ENCODE data around the gene AUTS2.

Gene AUTS2

DNA sequence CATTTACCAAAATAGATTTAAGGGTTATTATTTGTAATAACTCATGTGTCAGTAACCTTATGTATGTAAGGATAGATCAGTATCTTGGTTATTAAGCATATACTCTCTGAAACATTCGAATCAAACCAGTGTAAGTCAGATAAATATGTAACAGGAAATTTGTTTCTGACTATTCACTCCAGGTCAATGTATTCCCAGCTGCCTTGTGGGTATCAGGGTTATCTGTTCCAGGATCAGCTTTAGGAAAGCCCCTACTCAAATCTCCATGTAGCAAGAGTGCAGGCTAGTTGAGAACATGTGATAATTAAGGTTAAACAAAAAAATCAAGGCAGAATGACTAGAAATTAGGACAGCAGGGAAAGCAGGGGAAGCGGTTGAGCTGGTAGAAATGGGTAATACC is 201.7 kb downstream of the AUTS2 start:
- Histone ChIP-seq H3K9me3 (no peaks in the 10 kb centered on the region), H3K27me3 (no peaks in the 10 kb centered on the region), H3K27ac (no peak overlapping the region), H3K4me3 (no peak overlapping the region), H3K36me3 (no peaks in the 10 kb centered on the region), H3K4me1 (peaks cover 0 to 6% (median 0%) of the 10 kb centered on the region in 4 donors)
- DNase-seq, result no peak
- intact Hi-C loops (cut with DNase I; ENCODE audit: low total_unique reads), result no loop called here
- TF ChIP-seq CTCF (IDR thresholded peaks at IDR 0.05), result no peak

- no peak overlapping the region for H3K27ac ChIP-seq
- H3K4me1 ChIP-seq, result peaks cover 0 to 6% (median 0%) of the 10 kb centered on the region in 4 donors
- H3K4me3 ChIP-seq, result no peak overlapping the region
- no peaks in the 10 kb centered on the region for H3K27me3 ChIP-seq
- no peaks in the 10 kb centered on the region for H3K36me3 ChIP-seq
- DNase-seq, result no peak
- no peaks in the 10 kb centered on the region for H3K9me3 ChIP-seq
- no peak for TF ChIP-seq CTCF (IDR thresholded peaks at IDR 0.05)
- intact Hi-C loops (cut with DNase I; ENCODE audit: low total_unique reads), result no loop called here
Measured at GRCh38 chr7:69800495-69800894, 202.2 kb downstream of the AUTS2 start.

DNA sequence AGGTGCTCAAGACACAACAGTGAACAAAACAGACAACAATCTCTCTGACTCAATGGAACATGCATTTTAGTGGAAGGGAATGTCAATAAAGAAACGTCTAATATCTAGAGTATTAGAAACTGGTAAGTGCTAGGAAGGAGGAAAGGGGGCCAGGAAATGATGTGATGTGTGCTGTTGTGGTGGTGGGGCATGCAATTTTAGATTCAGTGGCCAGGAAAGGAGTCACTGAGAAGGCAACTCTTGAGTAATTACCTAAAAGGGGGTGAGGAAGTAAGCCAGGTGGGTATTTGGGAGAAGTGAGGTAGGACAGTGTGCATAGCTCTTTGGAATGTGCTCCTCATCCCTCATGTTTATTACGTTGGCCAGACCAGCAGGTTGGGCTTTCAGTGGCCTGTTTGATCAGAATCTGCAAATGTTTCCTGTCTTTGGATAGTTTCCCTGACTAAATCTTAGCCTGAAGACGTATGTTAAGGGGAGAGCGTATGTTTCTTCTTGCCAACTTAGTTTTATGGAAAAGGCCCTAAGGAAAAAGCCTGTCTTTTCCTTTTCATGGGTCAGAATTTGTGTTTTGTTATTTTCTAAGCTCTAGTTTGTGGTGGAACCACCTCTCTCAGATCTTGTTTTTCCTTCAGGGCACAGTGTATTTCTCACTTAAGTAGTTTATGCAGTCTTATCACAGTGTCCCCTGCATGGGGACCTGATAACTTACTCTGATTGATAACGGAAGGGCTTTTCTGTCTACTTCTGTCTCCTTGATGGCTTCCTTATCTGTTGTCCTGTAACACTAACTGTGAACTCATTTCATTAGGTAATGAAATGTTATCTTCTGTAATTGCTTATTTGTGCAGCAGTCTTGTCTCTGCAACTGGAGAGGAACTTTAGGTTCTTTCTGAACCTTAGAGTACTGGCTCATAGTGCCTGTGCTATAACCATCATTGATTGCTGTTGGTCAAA is 203.7 kb downstream of the AUTS2 start:
- intact Hi-C loops (cut with DNase I; ENCODE audit: low total_unique reads), result no loop called here
- H3K36me3 ChIP-seq, result no peaks in the 10 kb centered on the region
- peaks cover 0 to 6% (median 0%) of the 10 kb centered on the region in 4 donors for H3K4me1 ChIP-seq
- H3K9me3 ChIP-seq, result no peaks in the 10 kb centered on the region
- no peak for DNase-seq
- H3K27me3 ChIP-seq, result no peaks in the 10 kb centered on the region
- no peak overlapping the region for H3K4me3 ChIP-seq
- TF ChIP-seq CTCF (IDR thresholded peaks at IDR 0.05), result no peak
- no peak overlapping the region for H3K27ac ChIP-seq

DNA sequence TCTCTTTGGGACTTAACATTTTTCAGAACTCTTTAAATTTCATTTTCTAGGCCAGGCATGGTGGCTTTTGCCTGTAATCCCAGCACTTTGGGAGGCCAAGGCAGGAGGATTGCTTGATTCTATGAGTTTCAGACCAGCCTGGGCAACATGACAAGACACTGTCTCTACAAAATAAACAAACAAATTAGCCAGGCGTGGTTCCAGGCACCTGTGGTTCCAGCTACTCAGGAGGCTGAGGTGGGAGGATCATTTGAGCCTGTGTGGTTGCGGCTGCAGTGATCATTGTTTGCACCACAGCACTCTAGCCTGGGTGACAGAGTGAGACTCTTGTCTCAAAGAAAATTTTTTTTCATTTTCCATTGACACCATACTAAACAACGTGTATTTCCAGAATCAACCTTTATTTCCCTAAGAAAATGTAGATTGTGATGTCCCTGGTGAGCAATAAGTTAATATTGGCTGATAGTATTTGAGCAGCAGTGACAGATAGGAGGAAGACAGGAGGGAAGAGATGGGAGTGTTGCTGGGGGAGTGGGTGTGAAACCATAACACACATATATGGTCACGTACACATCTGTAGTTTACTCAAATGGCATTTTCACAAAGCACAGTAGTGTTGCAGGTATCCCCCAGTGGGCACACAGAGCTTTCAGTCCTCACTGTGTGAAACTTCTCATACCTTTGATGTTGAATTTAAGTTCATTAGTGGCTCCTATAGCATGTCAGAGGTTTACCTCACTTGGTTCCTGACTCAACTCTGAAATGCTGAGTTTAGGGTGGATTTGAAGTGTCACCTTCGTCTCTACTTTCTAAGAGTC is 205.6 kb downstream of the AUTS2 start:
- intact Hi-C loops (cut with DNase I; ENCODE audit: low total_unique reads), result no loop called here
- no peak for TF ChIP-seq CTCF (IDR thresholded peaks at IDR 0.05)
- DNase-seq, result no peak

DNA sequence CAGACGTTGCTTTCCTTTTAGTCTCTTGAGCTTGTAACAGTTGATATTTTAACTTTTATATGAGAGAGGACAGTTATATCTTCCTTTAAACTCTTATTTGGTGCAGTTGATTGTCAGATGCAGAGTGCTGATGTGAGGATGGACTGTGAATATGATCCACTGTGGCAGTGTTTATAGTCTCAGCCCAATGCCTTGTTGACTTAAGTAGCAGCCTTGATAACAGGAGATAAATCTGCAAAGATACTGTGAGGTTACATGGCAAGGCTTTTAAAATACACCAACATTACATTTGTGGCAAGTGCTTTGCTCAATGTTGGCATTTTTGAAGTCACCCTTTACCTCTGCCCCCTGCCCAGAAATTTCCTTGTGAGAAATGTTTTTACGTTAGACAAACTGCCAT is 206.7 kb downstream of the AUTS2 start:
- no peaks in the 10 kb centered on the region for H3K36me3 ChIP-seq
- peaks cover 0 to 6% (median 0%) of the 10 kb centered on the region in 4 donors for H3K4me1 ChIP-seq
- no peaks in the 10 kb centered on the region for H3K27me3 ChIP-seq
- TF ChIP-seq CTCF (IDR thresholded peaks at IDR 0.05), result no peak
- no peaks in the 10 kb centered on the region for H3K9me3 ChIP-seq
- intact Hi-C loops (cut with DNase I; ENCODE audit: low total_unique reads), result no loop called here
- no peak for DNase-seq
- no peak overlapping the region for H3K27ac ChIP-seq
- no peak overlapping the region for H3K4me3 ChIP-seq

More for the DNA sequence above, 205.6 kb downstream of the AUTS2 start:
- no peaks in the 10 kb centered on the region for H3K36me3 ChIP-seq
- H3K27ac ChIP-seq, result no peak overlapping the region
- H3K4me1 ChIP-seq, result peaks cover 0 to 6% (median 0%) of the 10 kb centered on the region in 4 donors
- no peaks in the 10 kb centered on the region for H3K27me3 ChIP-seq
- no peaks in the 10 kb centered on the region for H3K9me3 ChIP-seq
- no peak overlapping the region for H3K4me3 ChIP-seq
